Endothelial cell (in vitro differentiated cells): ENCODE measurements around the gene NPLOC4. TPM values are rescaled to one million over a fixed set of nuclear protein-coding genes. Genes with fewer than 3 reads are reported as not detected.

Experiments used
- DNase-seq: peaks from one replicate; pipeline ENCODE4 v3.0.0; 2021; ENCODE audit warnings: low spot score
- H3K27ac Mint-ChIP-seq: one replicate; pipeline ENCODE4 v1.8.0; 2021; ENCODE audit warnings: mixed read lengths, inconsistent platforms; ENCODE audit not compliant: unreplicated experiment
- H3K27me3 Mint-ChIP-seq: one replicate; pipeline ENCODE4 v1.8.0; 2021; ENCODE audit warnings: mild to moderate bottlenecking, moderate library complexity, mixed read lengths, inconsistent platforms; ENCODE audit not compliant: unreplicated experiment
- H3K36me3 Mint-ChIP-seq: one replicate; pipeline ENCODE4 v1.8.0; 2021; ENCODE audit warnings: mild to moderate bottlenecking, low read depth, mixed read lengths, inconsistent platforms; ENCODE audit not compliant: unreplicated experiment
- H3K4me1 Mint-ChIP-seq: one replicate; pipeline ENCODE4 v1.8.0; 2021; ENCODE audit warnings: mild to moderate bottlenecking, mixed read lengths, inconsistent platforms; ENCODE audit not compliant: unreplicated experiment
- H3K4me3 Mint-ChIP-seq: one replicate; pipeline ENCODE4 v1.8.0; 2021; ENCODE audit warnings: mild to moderate bottlenecking, mixed read lengths, inconsistent platforms; ENCODE audit not compliant: unreplicated experiment
- H3K9me3 Mint-ChIP-seq: one replicate; pipeline ENCODE4 v1.8.0; 2021; ENCODE audit warnings: mixed read lengths, inconsistent platforms; ENCODE audit not compliant: unreplicated experiment
- total RNA-seq: library from RNA; stranded (reverse); fragmentation: NEBNext Ultra II Directional; extraction: Animal tissue kit (Norgen Biotek cat#: 25700); gene quantifications from one replicate; pipeline ENCODE4 v1.2.1, GENCODE V29; 2021; ENCODE audit not compliant: unreplicated experiment
- TF ChIP-seq, protein P1 (sequence below): fragments of 200-600 bp; sonication (generic); IDR thresholded peaks from one replicate; pipeline ENCODE4 v1.5.0; 2021; ENCODE audit warnings: antibody characterized with exemption; ENCODE audit not compliant: unreplicated experiment

NPLOC4 gene
- total RNA-seq, 1 donor from 2014 or later: 133 TPM

DNA sequence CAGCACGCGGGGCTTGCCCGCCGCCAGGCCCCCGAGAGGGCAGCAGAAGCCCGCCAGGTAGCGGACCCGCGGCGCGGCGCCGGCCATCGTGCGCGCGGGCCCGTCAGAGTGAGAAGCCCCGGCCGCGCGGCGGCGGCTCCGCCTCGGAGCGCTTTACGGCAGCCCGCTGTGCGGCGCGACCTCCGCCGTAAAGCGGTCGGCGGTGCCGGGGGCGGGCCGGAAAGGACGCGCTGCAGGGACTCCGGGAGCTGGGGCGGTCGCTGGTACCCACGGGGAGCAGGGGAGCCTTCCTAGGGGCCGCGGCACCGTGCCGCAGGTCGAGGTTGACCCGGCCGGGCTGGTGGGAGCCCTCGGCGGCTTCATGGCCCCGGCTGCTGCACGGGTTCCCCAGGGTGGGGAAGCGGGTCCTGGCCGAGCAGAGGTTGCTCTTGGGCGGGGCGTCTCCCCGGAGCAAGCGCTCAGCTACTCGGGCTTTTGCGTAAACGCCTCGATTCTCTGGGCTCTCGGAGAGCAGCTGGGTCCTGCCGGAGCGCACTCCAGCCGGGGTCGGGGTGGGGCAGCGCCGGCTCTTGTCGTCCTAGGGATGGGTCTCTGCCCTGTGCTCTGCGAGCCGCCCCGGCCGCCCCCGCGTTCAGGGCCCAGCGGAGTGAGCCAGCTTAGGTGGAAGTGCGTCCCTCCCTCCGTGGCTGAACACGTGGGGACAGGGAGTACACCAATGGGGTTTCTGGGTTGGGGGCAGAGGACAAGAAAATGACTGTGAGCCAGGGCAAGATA, 84.5 kb downstream of the NPLOC4 start, which contains the start of gene FAAP100:
Gene FAAP100, minus strand, starts transcription at position 110 of the 774 bp plus-strand sequence. Its CDS starts 23 bp downstream, at position 87.
- peaks cover 24% of the 10 kb centered on the region for H3K4me1 Mint-ChIP-seq
- peak; percentile 86 for DNase-seq
- H3K9me3 Mint-ChIP-seq: no peaks in the 10 kb centered on the region
- peak within 1 kb of the TSS; percentile 92 for H3K4me3 Mint-ChIP-seq
- H3K36me3 Mint-ChIP-seq: peaks cover 14% of the 10 kb centered on the region
- H3K27me3 Mint-ChIP-seq: peaks cover 7% of the 10 kb centered on the region
- peak within 1 kb of the TSS; percentile 52 for H3K27ac Mint-ChIP-seq
- TF ChIP-seq, protein P1, sequence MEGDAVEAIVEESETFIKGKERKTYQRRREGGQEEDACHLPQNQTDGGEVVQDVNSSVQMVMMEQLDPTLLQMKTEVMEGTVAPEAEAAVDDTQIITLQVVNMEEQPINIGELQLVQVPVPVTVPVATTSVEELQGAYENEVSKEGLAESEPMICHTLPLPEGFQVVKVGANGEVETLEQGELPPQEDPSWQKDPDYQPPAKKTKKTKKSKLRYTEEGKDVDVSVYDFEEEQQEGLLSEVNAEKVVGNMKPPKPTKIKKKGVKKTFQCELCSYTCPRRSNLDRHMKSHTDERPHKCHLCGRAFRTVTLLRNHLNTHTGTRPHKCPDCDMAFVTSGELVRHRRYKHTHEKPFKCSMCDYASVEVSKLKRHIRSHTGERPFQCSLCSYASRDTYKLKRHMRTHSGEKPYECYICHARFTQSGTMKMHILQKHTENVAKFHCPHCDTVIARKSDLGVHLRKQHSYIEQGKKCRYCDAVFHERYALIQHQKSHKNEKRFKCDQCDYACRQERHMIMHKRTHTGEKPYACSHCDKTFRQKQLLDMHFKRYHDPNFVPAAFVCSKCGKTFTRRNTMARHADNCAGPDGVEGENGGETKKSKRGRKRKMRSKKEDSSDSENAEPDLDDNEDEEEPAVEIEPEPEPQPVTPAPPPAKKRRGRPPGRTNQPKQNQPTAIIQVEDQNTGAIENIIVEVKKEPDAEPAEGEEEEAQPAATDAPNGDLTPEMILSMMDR: no peak

DNA sequence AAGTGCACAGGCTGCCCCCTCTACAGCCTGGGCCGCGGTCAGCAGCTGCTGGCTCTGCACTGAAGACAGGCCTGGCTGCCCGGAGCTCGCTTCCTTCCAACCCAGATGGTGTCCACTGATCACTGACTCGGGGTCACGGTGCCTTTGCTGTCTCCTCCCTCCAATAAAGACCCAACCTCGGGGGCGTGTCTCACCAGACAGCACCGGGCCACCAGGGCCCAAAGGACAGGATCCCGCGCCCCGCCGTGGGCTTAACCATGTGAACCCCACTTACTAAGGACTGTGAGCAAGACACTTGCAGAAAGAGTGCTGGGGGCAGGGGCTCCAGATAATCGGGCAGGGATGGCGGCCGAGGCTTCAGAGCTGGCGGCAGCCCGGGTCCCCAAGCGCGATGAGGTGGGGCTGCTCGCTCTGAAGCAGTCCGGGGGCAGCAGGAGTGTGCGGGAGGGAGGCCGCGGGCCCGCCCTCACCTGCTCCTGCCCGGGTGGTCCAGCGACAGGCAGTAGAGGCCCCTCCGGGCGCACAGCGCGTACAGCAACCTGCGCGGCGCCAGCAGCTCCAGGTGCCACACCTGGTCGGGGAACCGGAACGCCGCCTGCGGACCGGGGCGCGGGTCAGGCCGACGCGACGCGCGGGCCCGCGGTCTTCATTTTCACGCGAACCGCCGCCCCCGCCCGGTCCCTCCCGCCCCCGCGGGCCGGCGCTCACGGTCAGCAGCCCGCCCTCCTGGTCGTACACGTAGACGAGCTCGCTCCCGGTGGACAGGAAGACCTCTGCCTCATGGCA, 85.3 kb downstream of the NPLOC4 start:
- DNase-seq: peak; percentile 35
- H3K4me1 Mint-ChIP-seq: peaks cover 21% of the 10 kb centered on the region
- peaks cover 9% of the 10 kb centered on the region for H3K36me3 Mint-ChIP-seq
- peaks cover 5% of the 10 kb centered on the region for H3K27me3 Mint-ChIP-seq
- peak overlapping the region; percentile 91 for H3K4me3 Mint-ChIP-seq
- H3K9me3 Mint-ChIP-seq: no peaks in the 10 kb centered on the region
- H3K27ac Mint-ChIP-seq: peak overlapping the region; percentile 43
- TF ChIP-seq, protein P1: no peak

DNA sequence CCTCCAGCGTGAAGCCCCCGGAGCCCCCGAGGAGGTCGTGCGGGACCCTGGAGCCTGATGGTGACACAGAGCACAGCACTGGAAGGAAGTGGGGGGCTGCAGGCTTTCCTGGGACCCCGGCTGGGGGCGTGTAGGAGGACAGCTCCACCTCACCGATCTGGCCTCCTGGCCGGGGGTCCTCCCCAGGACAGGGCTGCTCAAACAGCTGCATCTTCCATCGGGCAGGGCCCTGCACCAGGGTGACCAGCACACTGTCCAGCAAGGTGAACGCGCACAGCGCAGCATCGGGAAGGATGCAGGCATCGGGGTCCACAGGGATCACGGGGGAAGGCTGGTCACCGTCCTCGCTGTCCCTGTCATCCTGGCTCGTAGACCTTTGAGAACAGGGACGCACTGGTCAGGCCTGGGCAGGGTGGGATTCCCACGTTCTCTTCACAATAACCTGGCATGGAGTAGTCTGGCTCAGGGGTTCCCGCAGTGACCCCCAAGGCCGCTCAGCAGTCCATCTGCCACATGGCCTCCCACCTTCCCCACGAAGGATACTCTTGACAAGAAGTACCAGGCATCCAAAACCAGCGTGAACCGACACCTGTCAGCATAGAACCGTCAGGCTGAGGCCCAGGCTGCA, 86.0 kb downstream of the NPLOC4 start:
- Mint-ChIP-seq H3K36me3 (peaks cover 9% of the 10 kb centered on the region), H3K9me3 (no peaks in the 10 kb centered on the region), H3K4me1 (peaks cover 21% of the 10 kb centered on the region), H3K27me3 (peaks cover 5% of the 10 kb centered on the region), H3K27ac (no peak overlapping the region), H3K4me3 (peak overlapping the region; percentile 91)
- TF ChIP-seq, protein P1: no peak
- DNase-seq: no peak

DNA sequence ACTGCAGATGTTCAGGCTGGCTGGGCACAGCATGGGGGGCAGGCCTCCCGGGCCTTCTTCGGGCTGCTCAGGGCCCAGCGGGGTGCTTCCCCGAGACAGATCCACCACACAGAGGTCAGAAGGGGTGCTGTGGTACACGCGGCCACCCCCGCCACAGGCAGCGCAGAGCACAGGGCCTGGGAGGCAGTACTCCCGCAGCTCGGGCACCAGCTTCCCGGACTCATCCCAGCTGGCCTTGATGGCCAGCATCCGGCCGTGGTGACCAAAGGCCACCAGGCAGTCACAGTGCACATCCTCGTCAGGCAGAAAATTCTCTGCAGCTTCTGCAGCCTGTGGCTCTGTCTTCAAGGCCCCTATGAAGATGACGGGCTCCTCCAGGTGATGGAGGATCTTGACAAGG, 86.6 kb downstream of the NPLOC4 start:
- Mint-ChIP-seq H3K27ac (no peak overlapping the region), H3K36me3 (peaks cover 9% of the 10 kb centered on the region), H3K27me3 (peaks cover 5% of the 10 kb centered on the region), H3K9me3 (no peaks in the 10 kb centered on the region), H3K4me3 (peak overlapping the region; percentile 69), H3K4me1 (peaks cover 21% of the 10 kb centered on the region)
- TF ChIP-seq, protein P1: no peak
- DNase-seq: no peak
